Measurements from ENCODE around the gene NOP53.
"Not testable (repeated sequence)": the region's sequence is repeated elsewhere in the genome, so short reads cannot be mapped to it uniquely, and the experiment has no call there.

The NOP53 gene

DNA sequence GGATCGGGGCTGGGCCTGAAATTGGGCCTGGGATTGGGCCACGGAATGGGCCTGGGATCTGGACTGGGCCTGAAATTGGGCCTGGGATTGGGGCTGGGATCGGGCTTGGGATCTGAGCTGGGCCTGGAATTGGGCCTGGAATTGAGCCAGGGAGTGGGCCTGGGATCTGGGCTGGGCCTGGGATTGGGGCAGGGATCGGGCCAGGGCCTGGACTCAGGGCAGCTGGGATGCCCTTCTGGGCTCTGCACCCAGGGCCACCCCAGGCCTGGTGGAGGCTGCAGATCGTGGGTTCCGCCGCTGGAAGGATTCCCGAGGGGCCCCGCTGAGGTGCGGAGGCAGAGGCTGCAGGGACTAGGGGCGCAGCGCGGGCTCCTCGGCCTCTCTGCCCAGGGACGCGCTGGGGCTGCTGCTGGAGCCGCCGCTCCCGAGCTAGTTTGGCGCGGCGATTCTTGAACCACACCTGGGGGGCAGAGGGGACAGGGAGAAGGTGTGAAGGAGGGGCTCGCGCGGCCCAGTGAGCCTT, 57.2 kb downstream of the NOP53 start:
- no peak overlapping the region for H3K4me3 ChIP-seq (ENCODE audit: low read depth in 1 of 2, low read length in 1 of 2)
- TF ChIP-seq, protein P1, sequence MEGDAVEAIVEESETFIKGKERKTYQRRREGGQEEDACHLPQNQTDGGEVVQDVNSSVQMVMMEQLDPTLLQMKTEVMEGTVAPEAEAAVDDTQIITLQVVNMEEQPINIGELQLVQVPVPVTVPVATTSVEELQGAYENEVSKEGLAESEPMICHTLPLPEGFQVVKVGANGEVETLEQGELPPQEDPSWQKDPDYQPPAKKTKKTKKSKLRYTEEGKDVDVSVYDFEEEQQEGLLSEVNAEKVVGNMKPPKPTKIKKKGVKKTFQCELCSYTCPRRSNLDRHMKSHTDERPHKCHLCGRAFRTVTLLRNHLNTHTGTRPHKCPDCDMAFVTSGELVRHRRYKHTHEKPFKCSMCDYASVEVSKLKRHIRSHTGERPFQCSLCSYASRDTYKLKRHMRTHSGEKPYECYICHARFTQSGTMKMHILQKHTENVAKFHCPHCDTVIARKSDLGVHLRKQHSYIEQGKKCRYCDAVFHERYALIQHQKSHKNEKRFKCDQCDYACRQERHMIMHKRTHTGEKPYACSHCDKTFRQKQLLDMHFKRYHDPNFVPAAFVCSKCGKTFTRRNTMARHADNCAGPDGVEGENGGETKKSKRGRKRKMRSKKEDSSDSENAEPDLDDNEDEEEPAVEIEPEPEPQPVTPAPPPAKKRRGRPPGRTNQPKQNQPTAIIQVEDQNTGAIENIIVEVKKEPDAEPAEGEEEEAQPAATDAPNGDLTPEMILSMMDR (IDR thresholded peaks at IDR 0.05) = no peak
- H3K36me3 ChIP-seq = no peaks in the 10 kb centered on the region
- H3K27ac ChIP-seq = no peak overlapping the region
- peaks cover 13% of the 10 kb centered on the region for H3K27me3 ChIP-seq
- H3K9me3 ChIP-seq = no peaks in the 10 kb centered on the region
- no peaks in the 10 kb centered on the region for H3K4me1 ChIP-seq (ENCODE audit: control insufficient read depth in 1 of 2, insufficient read depth in 1 of 2, low read depth in 1 of 2, low read length in 1 of 2)

DNA sequence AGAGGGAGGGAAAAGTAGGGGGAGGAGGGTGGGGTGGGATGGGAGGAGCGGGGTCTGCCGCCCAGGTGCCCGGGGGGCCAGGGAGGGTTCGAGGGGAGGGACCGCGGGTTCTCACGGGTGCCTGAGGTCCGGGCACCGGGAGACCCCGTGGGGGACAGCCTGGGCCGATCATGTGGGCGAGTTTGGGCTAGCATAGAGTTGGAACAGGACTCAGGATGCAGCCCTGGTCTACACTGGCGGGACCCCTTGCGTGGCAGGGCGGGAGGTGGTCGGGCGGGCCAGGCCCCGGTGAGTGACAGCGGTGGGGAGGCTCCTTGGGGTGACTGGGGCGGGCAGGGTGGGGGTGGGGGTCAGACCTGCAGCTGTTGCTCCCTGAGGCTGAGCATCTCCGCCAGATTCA, 57.8 kb downstream of the NOP53 start:
- H3K9me3 ChIP-seq; H3K36me3 ChIP-seq; H3K4me1 ChIP-seq (ENCODE audit: control insufficient read depth in 1 of 2, insufficient read depth in 1 of 2, low read depth in 1 of 2, low read length in 1 of 2); H3K27ac ChIP-seq; H3K27me3 ChIP-seq; H3K4me3 ChIP-seq (ENCODE audit: low read depth in 1 of 2, low read length in 1 of 2): not testable (repeated sequence)

- not testable (repeated sequence) for H3K9me3 ChIP-seq; H3K36me3 ChIP-seq; H3K27me3 ChIP-seq; H3K27ac ChIP-seq; H3K4me3 ChIP-seq (ENCODE audit: low read depth in 1 of 2, low read length in 1 of 2); H3K4me1 ChIP-seq (ENCODE audit: control insufficient read depth in 1 of 2, insufficient read depth in 1 of 2, low read depth in 1 of 2, low read length in 1 of 2)
These were observed 58.3 kb downstream of the NOP53 start for GRCh38 chr19:47803671-47804070.

GRCh38 chr19:47804451-47804850, 59.1 kb downstream of the NOP53 start, which contains the start of gene TPRX1:
Gene TPRX1, minus strand, starts transcription at chr19:47804551. Its CDS starts 12 bp downstream, at chr19:47804539.
- not testable (repeated sequence) for H3K27ac ChIP-seq; H3K9me3 ChIP-seq; H3K4me3 ChIP-seq (ENCODE audit: low read depth in 1 of 2, low read length in 1 of 2); H3K4me1 ChIP-seq (ENCODE audit: control insufficient read depth in 1 of 2, insufficient read depth in 1 of 2, low read depth in 1 of 2, low read length in 1 of 2); H3K36me3 ChIP-seq; H3K27me3 ChIP-seq

- TF ChIP-seq, protein P1 (IDR thresholded peaks at IDR 0.05) = no peak
- Histone ChIP-seq H3K36me3 (no peaks in the 10 kb centered on the region), H3K9me3 (no peaks in the 10 kb centered on the region), H3K27me3 (peaks cover 4% of the 10 kb centered on the region), H3K4me1 (ENCODE audit: control insufficient read depth in 1 of 2, insufficient read depth in 1 of 2, low read depth in 1 of 2, low read length in 1 of 2) (no peaks in the 10 kb centered on the region), H3K4me3 (ENCODE audit: low read depth in 1 of 2, low read length in 1 of 2) (no peak overlapping the region), H3K27ac (no peak overlapping the region)
These were observed 60.0 kb downstream of the NOP53 start for GRCh38 chr19:47805313-47805712.

GRCh38 chr19:47806435-47806834, 61.1 kb downstream of the NOP53 start:
- H3K4me3 ChIP-seq (ENCODE audit: low read depth in 1 of 2, low read length in 1 of 2) = no peak overlapping the region
- H3K4me1 ChIP-seq (ENCODE audit: control insufficient read depth in 1 of 2, insufficient read depth in 1 of 2, low read depth in 1 of 2, low read length in 1 of 2) = no peaks in the 10 kb centered on the region
- peaks cover 4% of the 10 kb centered on the region for H3K27me3 ChIP-seq
- no peaks in the 10 kb centered on the region for H3K36me3 ChIP-seq
- no peaks in the 10 kb centered on the region for H3K9me3 ChIP-seq
- TF ChIP-seq, protein P1 (IDR thresholded peaks at IDR 0.05) = no peak
- no peak overlapping the region for H3K27ac ChIP-seq
